GM18498 (cell line): ENCODE data around the gene PANK4.
"Not testable (repeated sequence)": the region's sequence is repeated elsewhere in the genome, so short reads cannot be mapped to it uniquely, and the experiment has no call there.

Experiments used
- ATAC-seq: cut with Tn5 transposase; IDR thresholded peaks from one replicate; pipeline ENCODE4 v1.9.1; 2021; ENCODE audit warnings: mild to moderate bottlenecking, moderate library complexity; ENCODE audit not compliant: unreplicated experiment

Gene PANK4

DNA sequence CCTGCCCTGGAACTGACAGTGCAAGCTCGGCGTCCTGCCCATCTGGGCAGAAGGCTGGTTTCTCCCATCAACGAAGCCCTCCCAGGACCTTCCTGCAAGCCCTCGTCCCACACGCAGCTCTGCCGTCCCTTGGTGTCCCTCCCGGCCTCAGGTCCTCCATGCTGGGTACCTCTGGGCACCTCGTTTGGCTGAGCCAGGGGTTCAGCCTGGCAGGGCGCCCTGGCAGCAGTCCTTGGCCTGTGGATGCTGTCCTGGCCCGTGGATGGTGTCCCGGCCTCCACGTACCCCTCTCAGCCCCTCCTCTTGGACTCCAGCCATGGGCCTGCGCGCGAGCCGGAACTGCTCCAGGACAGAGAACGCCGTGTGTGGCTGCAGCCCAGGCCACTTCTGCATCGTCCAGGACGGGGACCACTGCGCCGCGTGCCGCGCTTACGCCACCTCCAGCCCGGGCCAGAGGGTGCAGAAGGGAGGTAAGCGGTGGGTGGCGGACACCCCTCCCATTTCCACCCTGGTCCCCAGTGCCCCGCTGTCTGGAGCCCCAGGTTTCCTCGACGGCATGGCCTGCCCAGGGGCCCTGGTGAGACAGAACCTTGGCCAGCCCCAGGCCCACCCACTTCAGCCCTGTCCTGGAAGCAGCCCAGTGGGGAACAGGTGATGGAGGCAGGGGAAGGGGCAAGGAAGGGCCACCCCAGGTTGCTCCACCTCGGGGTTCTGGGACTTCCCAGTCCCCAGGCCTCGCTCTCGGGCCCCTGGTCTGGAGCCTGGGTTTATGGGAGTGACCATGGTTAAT, 33.3 kb upstream of the PANK4 start:
- ATAC-seq: no peak

DNA sequence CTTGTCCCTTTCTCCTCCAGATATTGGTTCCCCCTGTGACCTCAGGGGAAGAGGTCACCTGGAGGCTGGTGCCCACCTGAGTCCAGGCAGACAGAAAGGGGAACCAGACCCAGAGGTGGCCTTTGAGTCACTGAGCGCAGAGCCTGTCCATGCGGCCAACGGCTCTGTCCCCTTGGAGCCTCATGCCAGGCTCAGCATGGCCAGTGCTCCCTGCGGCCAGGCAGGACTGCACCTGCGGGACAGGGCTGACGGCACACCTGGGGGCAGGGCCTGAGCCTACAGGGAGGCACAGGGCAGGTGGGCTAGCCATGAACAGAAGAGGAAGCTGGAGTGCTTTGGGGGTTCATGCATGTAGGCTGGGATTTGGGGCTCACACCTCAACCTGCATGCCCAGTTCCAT, 32.5 kb upstream of the PANK4 start:
- no peak for ATAC-seq

DNA sequence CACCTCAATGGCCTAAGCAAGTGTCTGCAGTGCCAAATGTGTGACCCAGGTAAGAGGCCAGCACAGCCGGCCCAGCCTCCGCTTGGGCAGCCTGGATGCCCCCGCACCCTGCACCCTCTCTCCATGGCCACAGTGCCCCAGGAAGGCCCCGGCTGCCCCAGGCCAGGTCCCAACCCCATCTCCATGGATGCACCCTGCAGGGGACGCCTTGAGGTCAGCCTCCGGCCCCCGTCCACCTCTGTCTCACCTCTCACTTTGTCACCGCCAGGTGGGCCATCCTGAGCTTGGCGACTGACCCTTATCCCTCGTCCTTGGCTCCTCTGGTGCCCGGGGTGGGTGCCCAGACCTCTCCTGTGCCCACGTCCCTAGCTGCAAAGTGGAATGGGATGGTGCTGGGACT, 32.0 kb upstream of the PANK4 start:
- ATAC-seq: no peak

DNA sequence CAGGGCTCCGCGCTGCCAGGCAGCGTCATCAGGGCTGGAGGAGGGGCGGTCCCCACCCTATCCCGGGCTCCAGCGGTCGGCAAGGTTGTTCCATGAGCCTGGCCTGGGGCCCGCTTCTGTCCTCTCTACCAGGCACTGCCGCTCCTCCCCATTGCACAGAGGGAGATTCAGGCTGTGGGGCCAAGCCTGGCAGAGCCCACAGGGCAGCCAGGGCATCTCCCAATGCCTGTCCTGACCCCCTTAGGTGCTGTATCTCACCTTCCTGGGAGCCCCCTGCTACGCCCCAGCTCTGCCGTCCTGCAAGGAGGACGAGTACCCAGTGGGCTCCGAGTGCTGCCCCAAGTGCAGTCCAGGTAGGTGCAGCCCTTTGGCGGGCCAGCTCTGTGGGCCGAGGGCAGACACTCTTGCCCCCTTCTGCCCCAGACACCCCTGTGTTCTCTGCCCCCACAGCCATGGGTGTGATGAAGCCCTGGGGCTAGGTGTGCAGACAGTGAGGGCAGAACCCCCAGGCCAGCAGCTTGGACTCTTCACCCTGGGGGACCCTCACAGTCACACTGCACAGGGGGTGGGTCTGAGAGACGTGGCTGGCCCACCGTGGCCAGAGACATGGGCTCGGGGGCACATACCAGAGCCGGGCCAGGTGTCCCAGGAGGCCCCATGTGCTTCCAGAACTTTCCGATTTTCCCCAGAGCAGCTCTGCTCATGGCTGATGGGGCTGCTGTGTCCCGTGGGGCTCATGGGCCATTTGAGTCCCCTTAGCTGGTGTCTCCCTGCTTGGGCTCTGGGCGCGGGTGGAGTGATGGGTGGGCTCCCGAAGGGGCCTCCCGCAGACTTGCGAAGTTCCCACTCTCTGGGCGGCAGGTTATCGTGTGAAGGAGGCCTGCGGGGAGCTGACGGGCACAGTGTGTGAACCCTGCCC, 31.3 kb upstream of the PANK4 start:
- no peak for ATAC-seq

DNA sequence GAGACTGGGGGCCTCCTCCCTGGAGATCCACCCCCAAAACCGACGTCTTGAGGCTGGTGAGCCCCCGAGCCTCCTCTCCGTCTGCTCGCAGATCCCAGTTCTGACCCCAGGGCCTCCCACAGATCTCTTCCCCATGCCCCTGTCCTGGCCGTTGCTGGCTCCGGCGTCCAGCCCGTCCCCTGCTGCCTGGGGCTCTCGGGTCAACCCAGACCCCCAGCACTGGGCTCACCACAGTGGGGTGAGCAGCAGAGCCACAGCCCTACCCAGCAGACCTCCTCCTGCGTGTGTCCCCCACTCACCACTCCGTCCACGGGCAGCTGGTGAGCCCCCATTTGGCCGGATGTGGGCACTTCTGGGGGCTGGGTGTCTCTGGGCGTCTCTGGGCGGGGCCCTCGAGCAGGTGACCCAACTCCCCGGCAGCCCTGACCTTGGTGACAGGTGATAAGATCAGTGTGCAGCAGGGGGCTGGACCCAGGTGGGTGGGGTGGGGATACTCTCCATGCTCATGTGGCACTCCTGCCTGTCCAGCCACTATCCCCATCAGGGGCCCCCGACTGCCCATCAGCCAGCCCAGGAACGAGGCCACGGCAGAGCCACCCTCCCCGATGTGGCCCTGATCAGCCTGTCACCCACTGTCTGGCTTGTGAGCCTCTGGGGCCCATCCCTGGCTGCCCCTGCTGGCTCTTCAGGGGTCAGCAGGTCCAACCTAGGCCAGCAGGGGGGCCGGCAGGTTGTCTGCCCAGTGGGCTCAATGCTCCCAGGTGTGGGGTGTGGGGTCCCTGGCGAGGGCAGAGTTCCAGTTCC, 30.5 kb upstream of the PANK4 start:
- peak; percentile 31 for ATAC-seq

DNA sequence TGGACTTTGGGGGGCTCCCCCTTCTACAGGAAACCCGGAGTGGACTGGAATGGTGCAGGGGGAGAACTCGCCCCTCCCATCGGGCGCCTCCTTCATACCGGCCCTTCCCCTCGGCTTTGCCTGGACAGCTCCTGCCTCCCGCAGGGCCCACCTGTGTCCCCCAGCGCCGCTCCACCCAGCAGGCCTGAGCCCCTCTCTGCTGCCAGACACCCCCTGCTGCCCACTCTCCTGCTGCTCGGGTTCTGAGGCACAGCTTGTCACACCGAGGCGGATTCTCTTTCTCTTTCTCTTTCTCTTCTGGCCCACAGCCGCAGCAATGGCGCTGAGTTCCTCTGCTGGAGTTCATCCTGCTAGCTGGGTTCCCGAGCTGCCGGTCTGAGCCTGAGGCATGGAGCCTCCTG, 29.9 kb upstream of the PANK4 start, which contains the start of gene TNFRSF14:
TNFRSF14 (plus strand) TSS at position 95 of the 401 bp plus-strand sequence; CDS start at position 389, 294 bp downstream.
- ATAC-seq: peak; percentile 45

DNA sequence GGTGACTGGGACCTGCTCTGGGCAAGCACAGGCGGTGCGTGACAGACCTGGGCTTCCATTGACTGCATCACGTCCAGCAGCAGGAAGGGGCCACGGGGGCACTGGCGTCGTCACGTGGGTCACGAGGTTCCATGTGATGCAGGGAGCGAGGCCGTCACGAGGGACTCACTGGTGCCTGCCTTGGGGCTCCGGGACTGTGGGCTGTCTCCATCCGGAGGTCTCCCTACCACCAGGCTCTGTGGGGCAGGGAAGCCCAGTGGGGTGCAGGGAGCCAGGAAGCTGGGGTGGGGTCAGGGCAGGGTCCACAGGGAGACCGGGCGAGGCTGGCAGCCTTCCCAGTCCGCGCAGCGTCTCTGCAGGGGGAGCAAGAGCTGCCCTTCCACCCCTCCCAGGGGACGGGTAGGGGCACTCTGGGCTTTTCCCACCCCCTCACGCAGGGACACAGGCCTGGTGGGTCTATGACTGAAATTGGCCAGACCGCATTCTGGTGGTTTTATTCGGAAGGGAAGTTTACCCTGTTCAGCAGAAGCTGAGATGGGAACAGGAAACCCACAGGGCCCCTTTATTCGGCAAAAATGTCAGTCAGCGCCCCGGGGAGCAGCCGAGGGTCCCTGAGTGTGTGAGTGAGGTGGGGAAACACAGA, 29.4 kb upstream of the PANK4 start:
- ATAC-seq: peak; percentile 35

DNA sequence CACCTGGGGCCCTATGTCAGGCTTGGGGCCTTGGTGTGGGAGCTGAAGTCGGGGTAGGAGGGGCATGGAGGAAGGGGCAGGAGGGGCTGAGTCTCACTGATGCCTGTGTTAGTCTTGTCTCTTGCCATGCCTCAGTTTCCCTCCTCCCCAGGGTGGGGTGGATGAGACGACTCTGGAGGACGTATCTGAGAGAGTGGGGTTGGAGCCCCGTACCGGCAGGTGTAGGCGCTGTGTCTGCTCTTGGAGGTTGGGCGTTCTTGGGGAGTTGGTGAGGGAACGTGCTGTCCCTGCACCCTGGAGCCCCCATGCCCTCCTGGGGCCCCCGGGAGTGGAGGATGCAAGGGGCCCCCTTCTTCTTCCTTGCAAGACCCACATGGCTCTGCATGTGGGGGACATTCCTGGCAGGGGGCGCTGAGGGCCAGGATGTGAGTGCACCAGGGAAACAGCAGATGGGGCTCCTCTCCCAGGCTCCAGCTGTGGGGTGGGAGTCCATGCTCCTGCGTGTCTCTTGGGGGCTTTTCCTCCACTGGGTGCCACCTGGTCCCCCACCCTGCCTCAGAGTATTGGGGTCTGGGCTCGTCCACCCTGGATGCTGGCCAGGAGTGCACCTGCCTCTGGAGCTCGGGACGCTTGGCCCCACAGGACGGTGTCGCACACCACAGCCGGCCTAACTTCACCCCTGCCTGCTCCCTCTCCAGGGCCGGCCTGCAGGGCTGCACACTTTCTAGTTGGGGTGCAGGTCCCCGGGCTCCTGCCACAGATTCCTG, 28.4 kb upstream of the PANK4 start:
- no peak for ATAC-seq

DNA sequence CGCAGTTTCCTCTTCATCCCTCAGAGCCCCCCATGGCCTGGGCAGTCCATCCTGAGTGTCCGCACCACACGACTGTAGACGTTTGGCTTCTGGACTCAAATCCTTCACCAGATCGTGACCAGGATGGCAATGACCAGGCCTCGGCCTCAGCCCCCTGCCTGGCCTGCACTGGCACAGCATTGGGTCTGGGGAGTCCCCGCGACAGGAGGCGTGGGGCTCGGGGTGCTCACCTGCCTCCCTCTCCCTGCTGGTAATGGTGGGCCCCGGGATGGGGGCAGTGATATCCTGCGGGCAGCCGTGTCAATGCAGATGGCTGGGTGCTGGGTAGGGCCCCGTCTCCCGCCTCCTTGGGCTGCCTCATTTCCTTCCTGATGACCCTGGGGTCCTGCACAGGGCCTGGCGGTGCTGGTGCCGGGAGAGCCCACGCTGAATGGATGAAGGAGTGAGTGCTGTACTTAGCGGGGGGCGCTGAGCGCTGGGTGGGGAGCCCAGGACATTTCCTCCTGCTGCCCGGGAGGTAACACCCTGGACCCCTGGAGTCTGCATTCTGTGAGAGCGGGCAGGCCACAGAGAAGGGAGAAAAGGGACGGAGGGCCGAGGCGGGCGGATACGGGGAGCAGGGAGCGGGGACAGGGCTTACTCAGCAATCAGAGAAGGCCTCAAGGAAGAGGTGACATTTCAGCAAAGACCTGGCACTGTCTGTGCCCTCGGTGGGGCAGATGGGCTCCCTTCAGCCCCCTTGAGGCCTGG, 27.6 kb upstream of the PANK4 start:
- ATAC-seq: no peak

DNA sequence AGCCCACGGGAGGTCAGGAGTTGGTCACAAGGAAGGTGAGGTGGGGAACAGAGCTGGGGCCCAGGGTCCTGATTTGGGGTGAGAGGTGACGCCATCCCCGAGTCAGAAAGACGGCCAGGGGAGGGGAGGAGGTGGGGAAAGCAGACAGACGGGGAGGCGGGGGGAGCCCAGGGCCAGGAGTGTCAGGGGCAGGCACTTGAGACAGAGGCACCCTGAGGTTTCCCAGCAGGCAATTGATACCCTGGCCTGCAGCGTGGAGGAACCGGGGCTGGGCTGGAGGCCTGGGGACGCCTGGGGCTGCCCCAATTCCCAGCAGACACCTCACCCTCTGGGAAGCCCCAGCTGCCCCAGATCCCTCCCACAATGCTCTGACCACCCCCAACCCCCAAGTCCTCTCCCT, 26.7 kb upstream of the PANK4 start:
- ATAC-seq: not testable (repeated sequence)

DNA sequence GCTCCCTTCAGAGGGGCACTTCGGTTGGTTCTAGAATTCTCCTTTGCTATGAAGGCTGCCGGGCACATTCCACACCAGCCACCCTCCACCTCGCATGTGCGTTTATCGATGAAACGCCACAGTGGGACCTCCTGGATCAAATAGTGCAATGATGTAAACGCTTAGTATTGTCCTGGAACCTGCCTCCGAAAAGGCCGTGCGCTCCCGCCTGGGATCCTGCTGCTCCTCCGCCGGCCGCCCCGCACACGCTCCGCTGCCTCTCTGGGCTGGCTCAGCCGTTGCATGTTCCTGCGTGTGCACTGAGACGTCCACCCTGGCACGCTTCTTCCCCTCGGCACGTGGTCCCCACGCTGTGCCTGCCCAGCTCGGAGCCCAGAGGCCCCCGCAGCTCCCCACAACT, 25.8 kb upstream of the PANK4 start:
- ATAC-seq: no peak

DNA sequence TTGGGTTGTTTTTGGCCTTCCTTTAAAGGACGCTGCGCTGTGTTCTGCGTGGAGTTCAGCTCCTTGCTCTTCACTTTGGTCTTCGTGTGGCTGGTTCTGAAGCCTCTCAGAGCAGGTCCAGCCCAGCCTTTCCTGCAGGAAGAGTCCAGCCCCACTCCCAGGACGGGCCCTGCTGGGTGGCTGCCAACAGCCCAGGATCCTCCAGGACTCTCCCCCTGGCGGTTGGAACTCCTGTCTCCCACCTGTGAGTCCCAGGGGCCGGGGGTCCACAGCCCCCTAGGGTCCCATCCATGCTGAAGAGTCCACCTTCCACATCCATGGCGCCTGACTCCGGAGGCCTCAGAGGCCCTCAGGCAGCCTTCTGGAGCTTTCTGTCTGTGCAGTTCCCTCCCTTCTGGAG, 25.1 kb upstream of the PANK4 start:
- ATAC-seq: not testable (repeated sequence)

DNA sequence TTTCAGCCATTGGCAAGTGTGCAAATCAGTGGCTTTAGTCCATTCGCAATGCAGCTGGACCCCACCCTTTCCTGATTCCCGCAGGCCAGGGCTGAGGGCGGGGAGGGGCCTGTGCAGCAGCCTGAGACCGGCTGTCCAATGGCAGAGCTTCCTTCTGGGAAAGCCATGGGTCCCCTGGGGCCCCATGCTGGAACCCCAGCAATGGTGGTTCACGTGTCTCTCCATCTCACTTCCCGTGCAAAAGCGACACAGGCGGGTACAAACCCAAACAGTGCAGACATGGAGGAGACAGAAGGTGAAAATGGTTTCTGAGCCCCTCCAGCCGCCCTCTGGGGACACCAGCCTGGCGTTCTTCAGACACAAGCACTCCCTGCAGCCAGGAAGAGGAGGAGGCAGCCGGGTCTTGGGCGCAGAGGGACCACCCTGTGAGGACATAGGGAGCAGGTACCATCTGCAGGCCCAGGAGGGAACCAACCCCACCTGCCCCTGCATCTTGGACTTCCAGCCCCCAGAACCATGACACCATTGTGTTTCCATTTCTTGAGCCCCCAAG, 24.0 kb upstream of the PANK4 start:
- not testable (repeated sequence) for ATAC-seq

DNA sequence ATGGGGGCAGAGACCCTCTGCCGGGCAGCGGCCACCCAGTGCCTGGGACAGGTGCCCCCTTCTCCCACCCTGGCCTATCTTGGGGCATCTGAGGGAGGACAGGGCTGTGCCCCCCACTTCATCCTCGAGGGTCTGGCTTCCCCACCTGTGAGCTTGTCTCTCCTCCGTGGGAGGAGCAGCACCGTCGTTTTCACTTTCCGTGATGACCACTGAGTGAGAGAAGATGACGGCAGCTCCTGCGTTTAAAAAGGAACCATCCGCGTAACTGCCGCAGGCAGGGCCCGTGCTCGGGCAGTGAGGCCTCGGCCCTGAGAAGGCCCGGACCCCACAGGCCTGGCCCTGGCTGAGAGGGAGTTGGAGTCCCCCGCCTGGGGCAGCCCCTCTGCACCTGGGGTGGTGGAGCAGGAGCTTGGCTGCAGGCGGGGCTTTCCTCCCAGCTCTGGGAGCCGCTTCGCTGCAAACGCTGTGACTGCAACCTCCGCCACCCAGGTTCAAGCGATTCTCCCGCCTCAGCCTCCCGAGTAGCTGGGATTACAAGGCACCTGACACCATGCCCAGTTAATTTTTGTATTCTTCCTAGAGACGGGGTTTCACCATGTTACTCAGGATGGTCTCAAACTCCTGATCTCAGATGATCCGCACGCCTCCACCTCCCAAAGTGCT, 23.1 kb upstream of the PANK4 start:
- not testable (repeated sequence) for ATAC-seq

DNA sequence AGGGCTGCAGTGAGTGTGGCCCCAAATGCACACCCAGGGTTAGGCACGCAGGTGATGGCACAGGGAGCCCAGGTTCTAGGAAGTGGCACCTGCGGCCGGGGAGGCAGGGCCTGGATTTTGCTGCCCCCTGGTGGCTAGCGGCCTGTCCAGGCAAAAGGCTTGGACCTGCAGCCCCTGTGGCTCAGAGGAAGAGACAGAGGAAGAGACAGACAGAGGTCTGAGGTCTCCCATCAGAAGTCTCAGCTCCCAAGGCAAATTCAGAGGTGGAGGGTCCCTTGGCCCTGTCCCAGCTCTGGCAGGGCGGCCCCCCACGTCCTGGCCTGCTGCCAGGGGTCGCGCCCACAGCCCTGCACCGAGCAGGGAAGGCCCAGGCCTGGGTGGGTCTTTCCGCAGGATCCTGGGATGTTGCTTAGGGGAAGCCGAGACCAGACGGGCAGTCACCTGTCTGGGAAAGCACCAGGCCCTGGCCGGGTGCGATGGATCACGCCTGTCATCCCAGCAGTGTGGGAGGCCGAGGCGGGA, 21.7 kb upstream of the PANK4 start:
- peak; percentile 22 for ATAC-seq

DNA sequence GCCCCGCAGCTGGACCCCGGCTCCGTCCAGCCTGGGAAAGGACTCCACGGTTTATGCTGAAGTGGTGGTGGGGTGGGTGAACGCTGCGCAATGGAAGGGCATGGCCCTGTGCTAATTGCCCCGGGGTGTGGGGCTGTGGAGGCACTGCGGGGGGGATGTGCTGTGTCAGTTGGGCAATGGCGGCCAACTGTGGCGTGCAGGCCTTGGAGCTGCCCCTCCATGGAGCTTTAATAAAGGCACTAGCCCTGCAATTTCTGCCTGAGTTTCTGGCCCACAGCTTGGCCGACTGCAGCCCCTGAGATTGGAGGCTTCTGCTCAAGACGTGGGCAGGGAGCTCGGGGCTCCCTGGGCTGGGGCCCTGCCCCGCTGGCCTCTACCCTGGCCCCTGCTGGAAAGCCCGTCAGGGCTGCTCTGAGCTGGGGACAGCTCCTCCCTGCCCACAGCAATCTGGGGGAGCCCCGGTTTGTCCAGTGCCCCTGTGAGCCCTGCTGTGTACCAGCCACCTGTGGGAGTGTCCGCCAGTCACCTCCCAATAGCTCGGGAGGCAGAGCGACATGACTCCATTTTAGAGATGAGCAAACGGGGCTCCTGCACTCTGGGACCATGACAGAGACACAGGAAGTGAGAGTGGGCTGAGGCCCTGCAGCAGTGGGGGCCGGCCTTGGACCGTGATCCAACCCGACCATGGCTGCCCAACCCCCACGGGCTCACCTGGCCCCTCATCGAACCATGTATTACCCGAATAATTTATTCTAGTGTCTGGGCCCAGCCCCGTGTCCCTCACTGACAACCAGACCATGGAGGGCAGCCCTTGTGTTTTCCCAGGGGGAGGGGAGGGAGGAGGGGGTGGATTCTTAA, 21.0 kb upstream of the PANK4 start:
- ATAC-seq: no peak
